Kasumi-1 (cell line): ENCODE results near the gene ART1.
"Not testable (repeated sequence)": the region's sequence is repeated elsewhere in the genome, so short reads cannot be mapped to it uniquely, and the experiment has no call there.

Experiments
- DNase-seq, 2 experiments: peaks; one replicate each; lab custom pipeline; 2025; lab: John Stamatoyannopoulos, UW

Gene ART1

GRCh38 chr11:3632070-3632660, 12.8 kb upstream of the ART1 start:
- DNase-seq = no peak

GRCh38 chr11:3635641-3636375, 9.1 kb upstream of the ART1 start:
- no peak for DNase-seq

- no peak for DNase-seq
Observed at GRCh38 chr11:3637201-3637600, 7.7 kb upstream of the ART1 start.

GRCh38 chr11:3638513-3638912, 6.4 kb upstream of the ART1 start:
- no peak for DNase-seq

GRCh38 chr11:3639841-3640240, 5.1 kb upstream of the ART1 start:
- no peak for DNase-seq

- no peak for DNase-seq
Observed at GRCh38 chr11:3641191-3641590, 3.7 kb upstream of the ART1 start.

GRCh38 chr11:3641701-3642070, 3.2 kb upstream of the ART1 start, which contains the start of gene ART5:
Gene ART5 (minus strand): TSS chr11:3641992. CDS start chr11:3641862, 130 bp downstream.
- no peak for DNase-seq

- peak; percentile 39 to 46 for DNase-seq
Observed at GRCh38 chr11:3642071-3642951, 2.6 kb upstream of the ART1 start.

- not testable (repeated sequence) for DNase-seq
Observed at GRCh38 chr11:3643102-3643546, 1.8 kb upstream of the ART1 start.

- no peak for DNase-seq
Observed at GRCh38 chr11:3645552-3645951, 624 bp downstream of the ART1 start.

GRCh38 chr11:3648843-3649242, 3.9 kb downstream of the ART1 start:
- not testable (repeated sequence) for DNase-seq

- not testable (repeated sequence) for DNase-seq
Observed at GRCh38 chr11:3649374-3649773, 4.4 kb downstream of the ART1 start.

- not testable (repeated sequence) for DNase-seq
Observed at GRCh38 chr11:3652514-3652913, 7.6 kb downstream of the ART1 start.

GRCh38 chr11:3655547-3655946, 10.6 kb downstream of the ART1 start:
- DNase-seq = no peak

GRCh38 chr11:3657331-3657730, 12.4 kb downstream of the ART1 start:
- not testable (repeated sequence) for DNase-seq

GRCh38 chr11:3658252-3658651, 13.3 kb downstream of the ART1 start:
- DNase-seq = no peak

GRCh38 chr11:3659595-3660515, 14.9 kb downstream of the ART1 start:
- DNase-seq = no peak

GRCh38 chr11:3660960-3661359, 16.0 kb downstream of the ART1 start:
- DNase-seq = no peak

GRCh38 chr11:3662856-3663255, 17.9 kb downstream of the ART1 start:
- no peak for DNase-seq

GRCh38 chr11:3664032-3664630, 19.2 kb downstream of the ART1 start:
- no peak for DNase-seq
